ENCODE data around the gene SGPL1.
A peak's percentile ranks its signal among the peaks of the same experiment; 100 is the strongest.
"Not testable (repeated sequence)": the region's sequence is repeated elsewhere in the genome, so short reads cannot be mapped to it uniquely, and the experiment has no call there.

The SGPL1 gene

DNA sequence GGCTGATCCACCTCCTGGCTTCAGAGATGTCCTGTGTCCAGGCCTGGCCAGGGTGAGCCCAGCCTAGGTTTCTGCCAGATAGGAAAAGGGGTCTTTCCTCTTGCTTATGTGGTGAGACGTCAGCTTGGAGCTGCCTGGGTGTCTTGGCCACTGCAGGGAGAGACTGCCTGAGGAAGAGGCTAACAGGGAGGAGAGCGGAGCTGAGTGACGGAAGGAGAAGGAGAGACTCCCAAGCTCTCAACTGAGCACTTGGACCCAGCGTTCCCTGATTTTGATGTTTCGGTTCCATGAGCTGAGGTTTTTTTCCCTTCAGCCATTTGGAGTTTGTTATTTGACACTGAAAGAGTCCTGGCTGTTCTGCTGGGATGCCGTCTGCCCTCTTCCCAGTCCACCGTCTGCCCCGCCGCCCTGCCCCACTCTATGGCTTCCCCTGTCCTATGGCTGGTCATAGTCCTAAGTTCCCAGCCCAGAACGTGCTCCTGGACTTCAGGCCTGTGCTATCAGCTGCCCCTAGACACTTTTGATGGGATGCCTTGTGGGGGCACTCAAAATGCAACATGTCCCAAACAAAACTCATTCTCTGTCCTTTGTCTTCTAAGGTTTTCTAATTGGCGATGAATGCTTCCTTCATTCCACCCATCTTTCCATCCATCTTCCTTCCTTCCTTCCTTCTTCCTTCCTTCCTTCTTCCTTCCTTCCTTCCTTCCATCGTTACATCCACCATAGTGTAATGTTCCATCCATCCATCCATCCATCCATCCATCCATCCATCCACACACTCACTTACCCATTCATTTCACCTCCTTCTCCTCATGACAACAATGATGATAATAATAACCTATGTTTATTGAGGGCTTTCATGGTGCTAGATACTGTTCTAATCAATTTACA, 92.9 kb downstream of the SGPL1 start:
- no peak for DNase-seq

- DNase-seq: no peak
These were observed 93.7 kb downstream of the SGPL1 start for GRCh38 chr10:70909326-70909935.

DNA sequence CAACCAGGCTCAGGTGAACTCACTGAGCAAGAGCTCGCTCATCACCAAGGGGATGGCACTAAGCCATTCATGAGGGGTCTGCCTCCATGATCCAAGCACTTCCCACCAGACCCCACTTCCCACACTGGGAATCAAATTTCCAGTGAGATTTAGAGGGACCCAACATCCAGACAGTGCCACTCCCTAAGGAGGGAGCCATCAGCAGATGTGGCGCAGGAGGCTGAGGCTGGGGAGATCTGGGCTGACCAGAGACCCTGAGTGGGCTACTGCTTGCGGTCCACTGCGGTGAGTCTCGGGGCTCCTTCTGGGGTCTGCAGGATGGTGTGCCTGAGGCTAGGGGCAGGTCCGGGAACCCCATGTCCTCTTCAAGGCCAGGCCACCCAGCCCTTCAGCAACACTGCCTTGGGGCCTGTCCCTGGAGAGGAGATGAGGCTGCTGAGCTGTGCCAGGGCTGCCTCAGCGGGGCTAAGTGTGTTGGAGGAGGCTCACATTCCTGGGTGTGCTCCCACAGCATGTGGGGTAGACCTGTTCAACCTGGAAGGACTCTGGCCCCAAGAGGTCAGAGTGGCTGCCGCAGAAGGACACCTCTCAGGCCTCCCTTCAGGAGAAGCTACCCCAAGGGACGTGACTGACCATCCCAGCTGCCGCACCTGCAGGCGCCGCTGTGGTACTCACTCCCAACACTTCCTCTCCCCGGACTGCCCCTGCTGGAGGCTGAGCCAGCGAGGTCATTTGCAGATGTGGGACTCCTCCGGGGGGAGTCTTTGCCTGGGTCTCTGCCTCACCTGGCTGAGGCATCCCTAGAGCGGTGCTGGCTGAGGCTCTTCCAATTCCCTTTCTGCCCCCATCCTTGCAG, 95.0 kb downstream of the SGPL1 start:
- no peak for DNase-seq

DNA sequence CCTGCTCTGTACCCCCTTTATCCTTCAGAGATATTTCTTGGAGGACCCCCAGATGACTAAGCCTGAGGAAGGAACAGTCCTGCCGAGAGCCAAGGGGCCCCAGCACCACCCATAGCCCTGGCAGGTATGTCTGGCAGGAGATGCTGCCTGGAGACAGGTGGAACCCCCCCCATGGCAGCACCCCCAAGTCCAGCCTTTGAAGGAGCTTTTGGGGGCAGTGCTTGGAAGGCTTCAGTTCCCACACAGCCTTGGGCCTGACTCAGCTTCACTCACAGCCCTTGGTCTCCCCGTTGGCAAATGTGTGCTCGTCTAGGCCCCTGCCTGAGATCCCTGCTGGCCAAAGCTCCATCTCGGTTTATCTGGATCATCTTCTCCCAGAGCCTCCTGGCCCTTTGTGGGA, 95.6 kb downstream of the SGPL1 start:
- no peak for DNase-seq

DNA sequence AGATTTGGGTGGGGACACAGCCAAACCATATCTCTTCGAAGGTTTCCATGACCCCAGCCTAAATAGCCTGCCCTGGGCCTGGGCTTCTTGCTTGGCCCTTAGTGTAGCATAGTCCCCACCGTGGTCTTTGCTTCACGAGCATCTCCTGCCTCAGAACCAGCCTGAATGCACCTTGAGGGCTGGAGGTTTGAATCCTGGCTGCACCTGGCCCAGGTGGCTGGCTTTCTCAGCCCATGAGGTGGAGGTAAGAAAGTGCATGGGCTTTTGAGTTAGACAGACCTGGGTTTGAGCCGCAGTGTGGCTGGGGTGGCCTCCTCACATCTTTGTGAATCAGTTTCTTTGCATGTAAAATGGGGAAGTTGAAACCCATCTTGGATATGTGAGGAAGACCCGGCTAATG, 96.8 kb downstream of the SGPL1 start:
- DNase-seq: no peak

GRCh38 chr10:70913191-70913892, 97.6 kb downstream of the SGPL1 start:
- no peak for DNase-seq

DNA sequence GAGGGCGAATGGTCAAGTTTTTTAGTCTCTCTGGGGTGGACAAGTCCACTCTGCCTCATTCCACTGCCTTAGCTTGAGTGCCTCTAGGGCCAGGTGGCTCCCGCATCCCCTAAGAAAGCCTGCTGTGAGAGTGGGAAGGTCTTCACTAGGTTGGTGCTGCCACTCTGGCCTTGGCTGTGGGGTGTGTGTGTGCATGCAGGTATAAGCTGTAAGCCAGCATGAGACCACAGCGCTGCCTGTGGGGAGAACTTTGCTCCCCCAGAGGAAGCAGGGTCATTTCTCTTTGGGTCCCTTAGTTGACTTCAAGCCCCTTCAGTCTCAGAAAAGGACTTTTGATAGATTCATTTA, 98.1 kb downstream of the SGPL1 start:
- DNase-seq: no peak

DNA sequence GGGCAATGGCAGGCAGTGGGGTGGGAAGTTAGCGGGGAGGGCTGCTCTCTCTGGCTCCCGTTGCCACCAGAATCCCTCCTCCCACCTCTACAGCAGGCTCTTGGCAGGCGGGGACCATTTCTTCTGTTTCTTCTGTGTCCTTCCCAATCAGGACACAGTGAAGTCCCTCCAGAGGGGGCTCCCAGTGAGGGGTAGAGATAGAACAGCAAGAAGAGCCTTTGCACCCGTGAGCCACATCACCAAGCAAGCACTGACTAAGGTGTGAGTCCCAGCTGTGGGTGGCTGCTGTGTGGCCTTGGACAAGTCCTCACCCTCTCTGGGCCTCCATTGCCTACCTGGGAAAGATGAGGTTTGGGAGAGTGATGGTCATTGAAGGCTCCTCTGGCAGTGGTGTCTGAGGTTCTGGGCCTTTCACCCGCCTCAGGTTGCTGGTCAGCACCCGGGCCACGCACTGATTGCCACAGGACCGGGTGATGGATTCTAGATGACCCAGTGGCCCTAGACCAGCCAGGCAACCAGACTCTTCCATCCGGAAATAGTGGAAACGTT, 98.6 kb downstream of the SGPL1 start:
- no peak for DNase-seq

DNA sequence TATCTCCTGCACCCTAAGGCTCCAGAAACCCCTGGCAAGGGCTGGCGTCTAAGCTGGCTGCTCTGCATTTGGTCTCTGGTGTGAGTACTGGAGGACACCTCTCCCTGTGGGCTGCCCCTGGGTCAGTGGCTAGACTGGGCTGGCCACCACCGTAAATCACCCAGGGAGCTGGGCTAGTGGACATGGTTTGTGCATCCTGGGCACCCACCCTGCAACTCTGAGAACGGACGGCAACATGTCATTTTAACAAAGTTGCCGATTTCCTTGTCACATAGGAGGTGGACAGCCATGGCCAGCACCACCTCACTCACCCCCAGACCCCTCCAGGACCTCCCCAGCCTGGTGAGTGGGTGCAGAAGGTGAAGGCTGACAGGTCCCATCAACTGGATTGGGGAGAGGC, 99.5 kb downstream of the SGPL1 start:
- no peak for DNase-seq

- no peak for DNase-seq
These were observed 100.1 kb downstream of the SGPL1 start for GRCh38 chr10:70915806-70916205.

DNA sequence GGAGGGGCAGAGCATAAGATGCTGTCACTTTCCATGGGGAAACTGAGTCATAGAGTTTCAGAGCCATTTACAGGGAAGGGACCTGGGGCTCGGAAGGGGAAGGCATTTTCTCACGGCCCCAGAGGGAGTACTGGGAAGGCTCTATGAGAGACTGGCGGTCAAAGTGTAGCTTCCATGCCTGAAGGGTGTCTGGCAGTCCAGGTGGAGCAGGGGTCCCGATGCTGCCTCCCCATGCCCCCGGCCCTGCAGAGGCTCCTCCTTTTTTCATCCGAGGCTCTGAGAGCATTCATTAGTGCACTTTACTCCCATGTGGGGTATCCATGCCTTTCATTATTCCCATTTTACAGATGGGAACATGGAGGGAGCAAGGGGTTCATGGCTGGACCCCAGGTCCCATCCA, 100.5 kb downstream of the SGPL1 start:
- no peak for DNase-seq

DNA sequence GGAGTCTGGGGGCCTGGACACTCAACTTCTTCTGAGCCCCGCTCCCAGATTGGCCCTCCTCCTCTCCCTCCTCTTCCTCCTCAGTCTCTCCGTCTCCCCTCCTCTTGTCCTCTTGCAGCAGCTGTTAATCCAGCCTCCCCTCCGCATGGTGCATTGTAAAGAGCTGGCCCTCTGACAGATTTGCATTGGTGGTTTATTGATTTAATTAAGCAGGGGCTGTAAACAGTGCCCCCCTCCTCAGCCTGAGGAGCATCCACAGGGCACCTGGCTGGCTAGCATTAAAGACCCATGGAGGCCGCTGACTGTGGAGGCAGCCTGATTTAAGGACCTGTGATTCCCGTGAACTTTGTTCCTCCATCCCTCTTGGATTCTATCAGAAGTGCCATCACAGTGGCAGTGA, 101.5 kb downstream of the SGPL1 start:
- DNase-seq: no peak

DNA sequence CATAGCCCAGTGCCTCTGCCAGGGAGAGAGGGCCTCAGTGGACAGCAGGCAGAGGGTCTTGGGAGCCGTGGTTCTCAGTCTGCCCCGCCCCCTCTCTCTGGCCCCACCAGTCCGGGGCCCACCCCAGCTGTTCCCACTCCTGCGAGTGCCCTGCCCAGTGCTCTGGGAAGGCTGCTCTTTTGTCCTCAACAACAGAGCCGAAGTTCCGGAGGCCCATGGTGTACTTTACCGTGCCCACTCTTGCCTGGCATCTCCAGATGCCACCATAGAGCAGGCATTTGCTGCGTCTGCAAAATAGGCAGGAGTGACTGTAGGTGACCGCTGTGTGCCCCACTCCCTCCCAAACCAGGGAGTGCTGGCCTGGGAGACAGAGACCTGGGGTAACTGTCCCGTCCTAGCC, 101.9 kb downstream of the SGPL1 start:
- DNase-seq: no peak

DNA sequence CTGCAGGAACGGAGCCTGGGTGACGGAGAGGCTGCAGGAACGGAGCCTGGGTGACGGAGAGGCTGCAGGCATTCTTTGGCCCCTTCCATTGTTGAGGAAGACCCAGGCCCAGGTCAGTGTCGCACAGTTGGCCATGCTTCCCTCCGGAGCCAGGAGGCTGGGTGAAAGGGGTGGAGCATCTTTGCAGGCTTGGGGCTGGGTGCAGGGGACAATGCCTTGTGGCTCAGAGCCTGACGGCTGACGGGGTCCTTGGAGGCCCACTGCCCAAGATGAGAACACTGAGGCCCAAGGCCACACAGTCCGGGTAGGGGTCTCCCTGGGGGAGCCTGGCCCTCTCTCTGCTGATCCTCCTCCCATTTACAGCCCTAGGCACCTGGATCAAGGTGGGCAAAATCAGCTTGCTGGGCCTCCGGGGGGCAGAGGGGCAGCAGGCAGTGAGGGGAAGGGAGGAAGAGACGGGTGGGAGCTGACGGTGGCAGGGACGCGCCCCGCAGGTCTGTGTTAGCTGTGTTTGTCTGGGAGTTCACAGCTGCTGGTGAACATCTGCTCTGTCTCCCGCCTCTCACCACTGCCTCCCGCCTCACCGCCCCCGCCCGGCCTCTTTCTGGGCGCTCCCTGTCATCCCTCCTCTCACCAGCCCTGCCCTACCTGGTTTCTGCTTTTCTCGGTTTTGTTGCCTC, 103.2 kb downstream of the SGPL1 start:
- DNase-seq: peak; percentile 16

DNA sequence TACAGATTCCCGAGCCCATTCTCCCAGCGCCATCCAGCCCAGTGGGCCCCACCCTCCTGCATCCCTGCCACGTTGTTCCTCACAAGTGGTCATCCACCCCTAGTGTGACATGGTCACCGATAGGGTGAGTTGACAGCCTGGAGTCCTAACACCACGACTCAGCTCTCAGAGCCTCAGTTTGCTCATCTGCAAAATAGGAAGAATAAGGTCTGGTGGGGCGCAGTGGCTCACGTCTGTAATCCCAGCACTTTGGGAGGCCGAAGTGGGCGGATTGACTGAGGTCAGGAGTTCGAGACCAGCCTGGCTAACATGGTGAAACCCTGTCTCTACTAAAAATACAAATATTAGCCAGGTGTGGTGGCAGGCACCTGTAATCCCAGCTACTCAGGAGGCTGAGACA, 104.2 kb downstream of the SGPL1 start:
- DNase-seq: not testable (repeated sequence)

DNA sequence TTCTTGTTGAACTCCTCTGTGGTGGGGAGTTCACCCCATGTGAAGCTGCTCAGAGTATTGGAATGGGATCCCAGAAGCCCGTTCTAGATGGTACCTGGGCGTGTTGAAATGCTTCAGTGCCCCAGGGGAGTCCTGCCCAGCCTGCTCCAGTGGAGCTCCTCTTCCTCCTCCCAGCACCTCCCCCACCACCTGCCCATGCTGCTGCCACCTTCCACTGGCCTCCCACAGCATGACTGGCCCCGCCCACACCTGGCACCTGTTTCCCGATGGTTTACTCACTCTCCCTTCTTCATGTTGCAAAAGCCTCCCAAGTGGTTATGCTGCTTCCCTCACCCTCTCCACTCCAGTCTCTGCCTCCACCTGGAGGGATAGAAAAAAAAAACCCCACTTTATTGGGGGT, 104.8 kb downstream of the SGPL1 start:
- DNase-seq: no peak

- no peak for DNase-seq
These were observed 105.5 kb downstream of the SGPL1 start for GRCh38 chr10:70921285-70921684.

DNA sequence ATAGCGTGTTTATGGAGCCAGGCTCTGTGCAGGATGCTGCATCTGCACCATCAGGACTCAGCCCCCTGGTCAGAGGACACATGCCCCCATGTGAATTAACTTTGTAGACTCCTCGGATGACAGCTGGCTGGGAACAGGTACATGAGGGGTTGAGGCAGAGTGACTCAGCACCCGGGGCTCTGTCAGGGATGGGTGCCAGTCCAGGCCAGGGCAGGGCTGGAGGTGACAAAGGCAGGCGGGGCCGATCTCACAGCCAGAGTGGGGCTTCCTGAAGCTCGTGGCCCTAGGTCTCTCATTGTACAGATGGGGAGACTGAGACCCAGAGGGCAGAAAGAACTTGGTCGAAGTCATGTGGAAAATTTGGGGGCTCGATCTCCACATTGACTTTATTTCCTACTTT, 107.9 kb downstream of the SGPL1 start:
- DNase-seq: no peak

- DNase-seq: no peak
These were observed 109.9 kb downstream of the SGPL1 start for GRCh38 chr10:70925377-70926225.

DNA sequence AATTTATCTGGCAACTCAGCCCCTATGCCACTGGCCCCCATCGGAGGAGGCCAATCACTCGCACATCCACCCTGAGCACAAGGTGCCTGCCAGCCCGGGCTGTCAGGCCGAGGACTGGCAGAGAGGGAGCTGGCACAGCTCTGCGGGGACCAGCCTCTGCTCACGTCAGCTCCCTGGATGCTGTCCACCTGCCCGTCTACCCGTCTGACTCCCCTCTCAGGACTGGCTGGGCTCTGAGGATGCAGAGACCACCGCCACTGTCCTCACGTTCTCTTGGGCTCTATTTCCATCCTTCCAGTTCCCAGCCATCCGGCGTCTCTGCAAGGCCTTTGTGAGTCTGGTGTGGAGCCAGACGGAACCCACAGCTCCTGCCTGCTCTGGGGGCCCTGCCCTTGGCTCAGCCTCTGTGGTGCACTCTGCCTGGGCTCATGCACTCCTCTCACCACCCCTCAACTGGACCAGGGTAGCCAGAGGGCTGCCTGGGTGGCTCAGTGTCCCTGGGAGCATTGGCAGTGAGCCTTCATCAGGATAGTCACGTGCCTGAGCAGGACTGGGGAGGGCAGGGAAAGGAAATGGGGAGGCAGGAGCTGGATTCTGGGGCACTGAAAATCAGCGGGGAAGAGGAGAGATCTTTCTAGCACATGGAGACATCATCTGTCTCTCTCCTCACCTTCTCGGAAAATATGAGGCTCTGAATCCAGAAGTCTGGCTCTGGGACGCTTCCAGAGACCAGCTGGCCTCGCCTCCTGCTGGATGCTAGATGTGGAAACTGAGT, 110.7 kb downstream of the SGPL1 start:
- DNase-seq: no peak
